CD4-positive, alpha-beta T cell treated with Interleukin-1 beta for 1 hour (primary cell): ENCODE measurements around the gene TMPRSS15.
"Not testable (repeated sequence)": the region's sequence is repeated elsewhere in the genome, so short reads cannot be mapped to it uniquely, and the experiment has no call there.

Experiments used
- DNase-seq, 2 donors: peaks; one replicate each; pipeline ENCODE4 v3.0.0-alpha.2; 2020 to 2022

The TMPRSS15 gene

DNA sequence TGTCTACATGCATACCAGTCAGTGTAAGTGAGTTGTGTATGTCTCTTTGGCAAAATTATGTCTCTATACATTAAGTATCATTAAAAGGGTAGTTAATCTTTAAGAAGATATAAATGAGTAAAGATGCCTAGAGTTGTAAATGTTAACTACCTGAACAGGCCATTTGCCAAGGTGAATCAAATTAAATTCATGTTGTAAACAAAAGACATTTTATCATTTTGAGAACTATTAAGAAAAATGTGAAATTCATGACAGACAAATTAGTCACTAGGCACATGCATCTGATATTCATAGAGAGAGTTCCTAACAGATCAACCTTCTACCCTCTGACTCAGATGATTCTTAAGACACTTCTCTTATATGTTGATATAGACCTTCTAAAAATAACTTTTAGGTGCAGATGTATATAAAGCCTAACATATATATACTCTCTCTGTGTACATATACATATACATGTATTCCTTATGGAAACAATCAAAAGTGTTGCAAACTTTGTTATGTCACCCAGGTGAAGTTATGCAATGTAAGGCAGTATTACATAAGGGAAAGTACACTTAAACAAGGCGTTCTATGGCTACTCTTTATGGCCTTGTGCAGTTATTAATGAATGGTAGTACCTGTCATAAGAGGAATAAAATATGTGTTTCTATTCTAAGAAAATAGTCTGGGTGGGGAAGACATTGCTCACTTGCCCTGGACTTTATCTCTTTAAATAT lies at the start of gene TMPRSS15:
TMPRSS15 (minus strand) TSS at position 51 of the 716 bp plus-strand sequence. CDS start 163 bp downstream, outside the sequence.
- no peak for DNase-seq

DNA sequence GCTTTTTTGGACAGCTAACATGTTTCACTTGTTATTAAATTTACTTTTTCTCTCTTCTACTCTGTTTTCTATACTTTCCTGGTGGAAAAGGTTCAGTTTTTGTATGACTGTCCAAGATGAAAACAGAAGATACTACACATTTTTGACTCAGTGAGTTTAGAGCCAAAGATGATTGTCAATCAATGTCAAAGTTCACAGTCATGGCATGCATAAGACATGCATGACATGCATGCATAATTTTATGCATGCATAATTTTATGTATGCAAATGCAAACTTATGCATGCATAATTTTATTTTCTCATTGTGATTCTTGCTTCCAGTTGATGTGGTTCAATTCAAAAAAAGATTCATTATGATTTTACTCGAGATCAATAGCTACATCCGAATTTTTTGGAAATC lies 48.1 kb upstream of the TMPRSS15 start:
- DNase-seq: no peak

DNA sequence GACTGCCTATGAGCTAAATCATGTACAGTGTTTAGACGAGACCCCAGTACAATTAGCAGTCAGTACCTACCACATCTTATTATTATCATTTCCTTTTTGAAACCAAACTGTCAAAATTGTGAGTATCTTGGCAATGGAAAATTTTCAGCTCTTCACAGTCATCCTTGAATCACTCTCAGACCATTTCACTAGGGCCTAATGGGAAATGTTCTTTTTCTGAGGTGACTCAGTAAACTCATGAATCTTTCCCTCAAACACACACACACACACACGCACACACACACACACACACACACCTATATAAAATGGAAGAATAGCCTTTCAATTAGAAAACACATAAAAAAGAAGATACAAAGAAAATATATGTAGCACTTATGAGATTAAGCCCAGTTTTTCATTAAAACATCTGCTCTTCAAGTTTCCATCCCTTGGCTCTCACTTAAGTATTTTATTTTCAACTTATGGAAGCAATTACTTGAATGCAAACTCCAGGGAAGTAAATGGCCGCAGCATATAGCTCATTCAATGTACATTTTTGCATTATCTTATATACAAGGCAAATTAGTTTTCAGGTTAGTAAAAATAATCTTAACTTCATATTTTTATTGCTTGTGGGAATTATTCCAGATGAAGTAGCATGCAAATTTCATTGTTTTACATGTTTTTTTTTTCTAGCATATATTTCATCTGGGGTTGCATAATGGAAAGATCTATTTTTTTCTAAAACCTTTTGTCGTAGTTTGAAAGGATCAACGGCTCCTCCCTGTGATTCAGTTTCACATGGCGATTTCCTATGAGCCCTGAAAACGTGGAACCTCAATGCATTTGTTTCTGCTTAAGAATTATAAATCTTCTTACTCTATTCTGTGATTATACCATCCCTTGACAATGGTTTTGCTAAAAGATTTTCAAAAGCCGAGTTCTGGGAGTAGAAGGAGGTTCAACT lies 46.3 kb upstream of the TMPRSS15 start:
- DNase-seq: no peak

DNA sequence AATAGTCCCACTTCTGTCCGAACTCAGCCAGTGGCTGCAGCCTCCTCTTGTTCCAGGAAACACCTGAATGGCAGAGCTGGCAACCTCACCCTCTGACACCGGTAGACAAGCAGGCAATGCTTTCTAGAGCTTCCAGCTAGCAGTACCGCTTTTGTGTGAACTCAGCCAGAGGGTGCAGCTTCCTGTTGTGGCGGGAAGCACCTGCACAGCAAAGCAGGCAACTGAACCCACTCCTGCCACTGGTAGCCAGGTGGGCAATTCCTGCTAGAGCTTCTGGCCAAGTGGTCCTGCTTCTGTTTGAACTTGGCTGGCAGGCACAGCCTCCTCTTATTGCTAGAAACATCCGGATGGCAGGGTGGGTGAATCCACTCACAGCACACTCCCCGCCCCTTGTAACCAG lies 40.1 kb upstream of the TMPRSS15 start:
- peak in 1 of 2 donors; percentile 57 for DNase-seq

DNA sequence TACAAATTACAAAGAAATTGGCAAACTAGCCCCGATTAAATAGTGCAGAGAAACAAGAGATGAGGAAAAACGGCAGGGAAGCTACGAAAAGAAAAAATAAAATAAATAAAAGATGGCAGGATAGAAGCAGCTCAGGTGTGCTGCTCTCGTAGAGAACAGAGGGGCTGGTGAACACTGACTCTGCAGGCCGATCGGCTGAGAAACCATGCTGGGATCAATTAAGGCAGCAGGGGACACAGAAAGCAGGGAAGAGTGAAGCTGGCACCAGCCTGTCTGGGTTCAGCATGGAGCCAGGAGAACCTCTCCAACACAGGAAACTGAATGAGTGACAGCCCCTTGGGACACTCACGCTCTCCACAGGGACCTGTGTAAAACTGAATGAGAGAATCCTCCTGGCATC lies 39.5 kb upstream of the TMPRSS15 start:
- no peak for DNase-seq

DNA sequence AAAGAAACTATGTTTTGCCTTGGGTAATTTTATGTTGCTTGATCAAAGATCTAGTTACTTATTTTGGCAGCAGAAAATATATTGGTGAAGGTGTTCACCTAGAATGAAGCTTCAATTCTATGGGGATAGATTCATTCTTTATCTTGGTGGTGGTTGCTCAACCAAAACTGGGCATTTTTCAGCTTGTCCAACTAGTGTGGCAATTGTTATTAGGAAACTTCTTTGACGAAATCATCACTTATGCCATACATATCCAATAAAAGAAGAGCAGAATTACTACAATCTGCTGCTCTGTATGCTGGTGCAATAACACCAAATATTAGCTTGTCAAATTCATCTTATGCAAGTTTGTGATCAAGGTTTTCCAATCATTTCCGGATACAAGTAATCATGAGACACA lies 26.8 kb upstream of the TMPRSS15 start:
- DNase-seq: no peak

DNA sequence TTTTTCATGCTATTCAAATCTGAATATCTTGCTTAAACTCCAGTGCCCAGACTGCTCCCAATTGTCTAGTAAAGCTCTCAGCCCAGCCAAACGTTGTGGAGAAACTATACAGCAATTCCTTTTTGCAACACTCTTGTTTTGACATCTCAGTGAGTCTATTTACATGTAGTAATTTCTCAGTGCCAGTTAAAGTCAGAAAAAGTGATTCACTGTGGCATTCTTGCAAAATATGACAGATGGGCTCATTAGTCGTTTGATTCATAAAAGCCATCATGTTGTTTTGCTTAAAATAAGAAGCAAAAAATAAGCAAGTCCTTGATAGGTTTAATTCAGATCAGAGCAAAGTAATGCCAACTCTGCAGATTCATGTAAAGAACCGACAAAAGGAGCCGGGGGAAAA lies 20.7 kb upstream of the TMPRSS15 start:
- DNase-seq: no peak

DNA sequence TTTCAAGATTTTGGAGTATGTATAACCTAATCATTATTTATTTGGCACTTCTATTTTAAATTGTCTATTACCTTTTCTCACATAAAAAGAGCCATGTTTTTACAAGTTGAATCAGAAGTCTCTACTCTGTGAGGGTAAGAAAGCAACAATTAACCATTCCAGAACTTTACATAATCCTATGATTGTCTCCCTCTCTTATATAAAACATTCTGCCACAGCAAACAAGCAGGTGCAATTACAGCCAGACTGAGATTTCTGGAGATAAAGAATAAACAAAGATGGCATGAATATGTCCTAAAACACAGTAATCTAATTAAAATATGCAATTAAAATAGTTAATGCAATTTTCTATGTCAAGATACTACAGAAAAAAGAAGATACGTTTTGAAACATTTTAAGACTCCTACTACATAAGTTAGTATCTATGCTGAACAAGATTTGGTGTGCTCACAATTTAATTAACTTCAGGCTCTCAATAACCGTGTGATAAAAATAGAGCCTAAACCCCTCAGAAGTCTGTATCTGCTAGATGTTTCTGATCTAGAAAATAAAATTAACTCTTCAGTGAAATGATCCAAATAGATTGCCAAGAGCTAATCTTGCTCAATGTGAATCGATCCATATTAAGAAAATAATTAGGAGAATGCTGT lies 13.7 kb upstream of the TMPRSS15 start:
- no peak for DNase-seq

DNA sequence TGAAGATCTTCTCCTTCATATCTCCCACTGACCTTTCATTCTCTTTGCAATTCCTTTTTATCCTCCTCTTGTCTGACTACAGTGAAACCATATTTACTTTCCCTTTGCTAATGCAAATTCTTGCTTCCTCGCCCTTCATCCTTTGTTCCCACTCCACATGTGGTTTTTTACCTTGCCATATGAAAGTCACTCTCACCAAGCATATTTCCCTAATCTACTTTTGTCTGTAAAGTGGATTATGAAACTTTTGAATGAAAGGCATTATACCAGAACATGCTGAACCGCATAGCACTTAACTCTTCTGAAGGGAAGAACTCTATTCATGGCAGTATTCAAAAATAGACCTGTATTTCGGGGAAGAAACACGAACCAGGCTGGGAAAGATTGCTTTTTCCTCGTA lies 8.0 kb upstream of the TMPRSS15 start:
- no peak for DNase-seq

DNA sequence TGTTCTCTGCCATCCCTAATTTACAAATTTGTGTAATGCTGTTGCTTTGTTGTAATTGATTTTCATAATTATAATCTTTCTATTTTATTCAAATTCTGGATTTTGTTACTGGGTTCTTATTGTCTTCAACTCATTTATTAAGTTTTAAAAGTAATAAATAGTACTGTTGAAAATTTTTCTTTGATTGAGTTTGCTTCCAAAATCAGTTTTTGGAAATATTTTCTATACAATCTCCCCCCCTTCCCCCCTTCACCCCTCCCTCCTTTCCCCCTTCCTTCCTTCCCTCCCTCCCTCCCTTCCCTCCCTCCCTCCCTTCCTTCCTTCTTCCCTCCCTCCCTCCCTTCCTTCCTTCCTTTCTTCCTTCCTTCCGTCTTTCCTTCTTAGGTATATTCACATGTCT lies 6.0 kb upstream of the TMPRSS15 start:
- DNase-seq: no peak

DNA sequence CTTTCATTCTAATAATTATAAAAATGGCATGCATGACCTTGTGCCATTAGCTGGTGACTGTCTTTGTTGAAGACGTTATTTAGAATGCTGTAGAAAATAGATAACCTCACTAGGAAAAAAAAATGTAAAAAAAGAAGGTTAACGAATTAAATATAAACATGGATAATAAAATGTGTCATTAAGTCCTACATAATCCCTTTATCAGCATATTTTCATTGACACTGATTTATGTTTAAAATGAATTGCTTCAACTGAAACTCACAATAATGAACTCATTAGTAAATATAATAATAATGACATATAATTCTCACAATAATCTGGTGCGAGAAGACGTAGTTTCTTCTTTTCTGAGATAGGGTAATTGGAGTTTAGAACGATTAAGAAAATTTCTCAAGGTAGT lies 4.7 kb downstream of the TMPRSS15 start:
- no peak for DNase-seq

DNA sequence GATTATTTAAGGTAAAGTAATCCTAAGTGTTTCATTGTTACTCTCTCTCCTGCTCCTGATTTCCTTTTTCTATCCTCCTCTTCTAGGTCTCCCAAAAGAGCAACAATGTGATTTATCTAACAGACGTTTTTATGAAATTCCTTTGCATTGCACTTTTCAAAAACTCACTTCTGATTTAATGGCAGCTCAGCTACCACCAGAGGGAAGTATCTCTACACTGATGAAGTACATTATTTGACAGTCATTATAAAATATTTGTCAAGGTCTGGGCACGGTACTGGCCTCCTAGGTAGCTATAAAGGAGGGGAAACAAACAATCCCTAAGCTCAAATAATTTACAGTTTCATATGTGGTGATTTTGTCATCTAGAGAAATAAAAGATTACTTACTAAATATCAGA lies 15.6 kb downstream of the TMPRSS15 start:
- no peak for DNase-seq

DNA sequence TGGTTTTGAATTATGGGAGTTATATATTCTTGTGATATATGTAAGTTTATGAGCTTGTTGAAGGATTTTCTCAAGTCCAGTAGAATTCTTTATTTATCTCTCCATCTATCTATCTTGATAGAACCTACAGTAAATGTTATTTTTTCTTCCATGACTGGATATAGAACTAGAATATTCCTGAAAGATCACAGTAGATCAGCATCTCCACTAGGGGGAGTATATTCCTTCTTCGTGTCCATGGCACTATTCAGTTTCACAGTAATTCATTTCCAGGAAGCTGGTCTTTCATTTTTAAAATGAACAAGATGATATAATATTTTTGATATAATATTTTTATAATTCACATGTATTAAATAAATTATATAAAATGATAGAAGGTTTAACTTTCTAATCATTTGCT lies 18.8 kb downstream of the TMPRSS15 start:
- DNase-seq: no peak

DNA sequence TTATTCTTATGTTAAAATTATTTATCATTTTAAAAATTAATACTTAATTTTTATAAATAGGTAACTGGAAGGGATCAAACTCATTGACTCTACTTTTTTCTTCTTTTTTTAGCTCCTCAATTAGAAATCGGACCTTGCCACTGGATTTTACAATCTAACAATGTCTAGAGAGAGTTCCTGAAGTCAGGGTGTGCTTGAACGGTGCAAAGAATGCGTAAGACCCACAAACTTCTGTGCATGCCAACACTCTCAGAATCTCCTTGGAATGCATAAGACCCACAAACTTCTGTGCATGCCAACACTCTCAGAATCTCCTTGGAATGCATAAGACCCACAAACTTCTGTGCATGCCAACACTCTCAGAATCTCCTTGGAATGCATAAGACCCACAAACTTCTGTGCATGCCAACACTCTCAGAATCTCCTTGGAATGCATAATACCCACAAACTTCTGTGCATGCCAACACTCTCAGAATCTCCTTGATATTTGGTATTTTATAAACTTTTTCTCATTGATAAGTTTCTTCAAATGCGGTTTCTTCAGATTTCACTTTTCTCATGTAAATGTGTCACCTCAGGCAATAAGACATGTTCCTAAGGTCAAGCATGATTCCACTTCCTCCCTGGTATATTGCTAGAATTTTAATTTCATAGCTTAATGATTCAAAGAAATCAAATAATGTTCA lies 20.5 kb downstream of the TMPRSS15 start:
- DNase-seq: not testable (repeated sequence)

DNA sequence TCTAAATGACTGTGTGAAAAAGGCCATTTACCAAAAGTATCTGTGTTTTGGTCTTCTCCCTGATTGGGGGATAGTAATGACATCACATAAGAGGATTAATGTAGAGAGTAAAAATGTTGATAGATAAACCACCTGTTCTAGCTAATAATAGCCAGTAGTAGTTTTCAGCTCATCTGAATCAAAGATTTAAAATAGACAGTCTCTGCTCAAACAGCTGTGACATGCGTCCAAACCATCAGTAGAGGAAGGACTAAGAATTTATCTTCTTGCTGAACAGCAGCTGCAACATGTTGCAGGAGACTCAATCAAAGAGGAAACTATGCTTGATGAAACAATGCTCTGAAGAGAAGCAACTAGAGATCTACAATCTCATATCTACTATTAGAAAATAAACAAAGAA lies 21.4 kb downstream of the TMPRSS15 start:
- DNase-seq: no peak

DNA sequence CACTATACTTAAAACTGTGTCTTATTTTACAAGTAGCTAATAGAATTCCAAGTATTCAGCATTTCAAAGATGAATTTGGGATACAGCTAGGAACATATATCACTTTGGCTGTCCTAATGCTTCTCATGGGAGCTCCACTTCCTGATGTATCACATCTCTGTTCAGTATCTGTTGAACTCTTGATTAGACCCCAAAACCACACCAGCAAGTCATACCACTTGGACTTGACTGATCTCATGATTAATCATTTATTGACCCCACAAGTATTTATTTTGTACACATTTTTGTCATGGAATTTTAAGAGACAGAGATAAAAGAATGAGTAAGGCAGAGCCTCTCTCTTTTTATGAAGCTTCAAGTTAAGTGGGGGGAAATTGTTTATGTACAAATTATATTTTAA lies 30.0 kb downstream of the TMPRSS15 start:
- no peak for DNase-seq

DNA sequence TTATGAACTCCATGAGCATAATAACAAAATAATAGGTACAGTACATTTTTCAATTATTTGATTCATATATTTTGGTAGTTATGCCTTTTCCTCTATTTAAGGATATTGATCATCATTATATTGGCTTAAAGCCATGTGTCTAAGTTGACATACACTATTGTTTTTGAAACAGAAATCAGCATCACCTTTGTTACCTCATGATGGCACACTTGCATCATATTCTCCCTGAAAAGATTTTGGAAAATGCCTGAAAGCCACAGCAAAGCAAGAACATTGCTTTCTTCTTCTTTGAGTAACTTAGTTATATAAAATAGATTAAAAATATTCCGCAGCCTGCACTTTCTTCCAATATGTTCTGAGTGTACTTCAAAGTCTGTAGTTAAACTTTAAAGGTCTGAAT lies 33.3 kb downstream of the TMPRSS15 start:
- DNase-seq: no peak

DNA sequence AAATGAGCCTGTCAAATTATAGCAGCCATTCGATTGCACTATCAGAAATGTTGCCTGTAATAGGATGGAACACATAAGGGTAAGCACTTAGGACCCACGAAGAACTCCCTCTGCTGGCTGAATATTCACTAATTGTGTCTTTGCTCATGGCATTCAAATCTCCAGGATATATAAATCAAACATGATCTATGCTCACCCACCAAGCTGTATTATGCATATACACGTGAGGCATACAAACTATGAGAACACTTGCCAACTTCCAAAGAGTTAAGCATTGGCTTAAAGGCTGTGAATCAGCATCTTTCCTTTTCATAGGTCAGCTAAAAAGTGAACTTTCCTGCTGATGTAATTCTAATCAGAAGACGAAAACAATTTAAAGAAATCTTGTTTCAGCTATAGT lies 34.5 kb downstream of the TMPRSS15 start:
- DNase-seq: no peak

DNA sequence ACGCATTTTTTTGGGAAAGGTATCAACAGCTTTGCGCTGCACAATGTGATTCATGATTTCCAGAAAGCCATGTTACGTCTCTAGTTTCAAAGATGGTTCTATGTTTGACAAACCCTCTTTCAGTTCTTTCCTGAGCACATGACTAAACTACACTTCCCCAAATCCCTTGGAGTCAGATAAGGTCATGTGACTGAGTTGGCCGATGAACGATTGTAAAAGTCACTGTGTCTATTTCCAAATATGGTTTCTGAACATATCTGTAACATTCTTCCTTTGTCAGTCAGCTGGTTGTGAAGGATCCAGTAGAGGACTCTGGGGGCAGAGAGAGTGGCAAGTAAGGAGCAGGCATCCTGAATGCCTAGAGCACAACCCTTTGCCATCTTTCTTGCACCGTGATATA lies 35.4 kb downstream of the TMPRSS15 start:
- DNase-seq: no peak

DNA sequence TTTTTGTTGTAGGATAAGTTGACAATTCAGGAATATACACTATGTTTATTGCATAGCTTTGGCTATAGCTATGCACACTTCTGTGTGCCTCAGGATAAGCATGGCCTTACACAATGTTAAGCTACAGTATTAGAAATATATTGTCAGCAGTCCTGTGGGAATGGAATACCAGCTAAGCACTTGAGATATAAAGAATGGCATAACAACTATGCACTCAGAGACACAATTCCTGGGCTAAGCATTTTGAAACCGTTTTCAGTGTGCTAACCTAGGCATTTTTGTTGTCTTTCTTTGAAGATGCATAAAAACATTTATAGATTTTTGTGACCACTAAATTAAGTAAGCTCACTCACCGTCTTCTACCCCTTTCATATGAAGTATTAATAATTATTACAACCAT lies 46.8 kb downstream of the TMPRSS15 start:
- DNase-seq: no peak

DNA sequence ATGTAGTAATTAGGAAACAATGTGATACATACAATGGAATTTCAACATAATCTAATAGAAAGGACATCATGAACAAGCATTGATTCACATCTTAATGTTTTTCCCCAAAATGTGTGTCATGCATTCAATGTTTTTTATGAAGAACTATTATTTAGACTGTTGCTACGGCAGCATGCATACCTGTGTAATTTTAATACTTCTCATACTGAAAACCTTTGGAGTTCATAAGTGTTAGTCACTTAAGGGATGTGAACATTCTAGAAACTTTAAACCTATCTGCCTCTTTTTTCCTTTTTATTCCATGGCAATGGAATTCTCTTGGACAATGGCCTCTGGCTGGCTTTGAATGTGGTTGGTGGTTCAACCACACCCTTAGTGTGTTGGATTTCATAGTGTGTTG lies 48.6 kb downstream of the TMPRSS15 start:
- no peak for DNase-seq

DNA sequence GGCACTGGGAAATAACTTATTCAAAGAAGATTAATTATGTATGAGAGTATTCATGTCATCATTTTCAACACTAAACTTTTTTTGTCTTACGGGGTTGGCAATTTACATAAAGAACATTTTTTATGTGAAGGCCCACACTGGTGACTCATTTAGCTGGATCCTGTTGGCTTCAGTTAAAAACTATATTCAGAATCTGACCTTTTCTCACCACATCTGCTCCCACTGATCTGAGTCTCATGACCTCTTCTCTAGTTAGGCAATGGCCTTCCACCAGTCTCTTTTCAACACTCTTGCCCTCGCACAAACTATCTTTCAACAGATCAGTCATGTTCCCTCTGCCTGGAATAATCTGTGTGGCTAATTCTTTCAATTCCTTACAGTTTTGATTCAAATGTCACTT lies 53.4 kb downstream of the TMPRSS15 start:
- no peak for DNase-seq

DNA sequence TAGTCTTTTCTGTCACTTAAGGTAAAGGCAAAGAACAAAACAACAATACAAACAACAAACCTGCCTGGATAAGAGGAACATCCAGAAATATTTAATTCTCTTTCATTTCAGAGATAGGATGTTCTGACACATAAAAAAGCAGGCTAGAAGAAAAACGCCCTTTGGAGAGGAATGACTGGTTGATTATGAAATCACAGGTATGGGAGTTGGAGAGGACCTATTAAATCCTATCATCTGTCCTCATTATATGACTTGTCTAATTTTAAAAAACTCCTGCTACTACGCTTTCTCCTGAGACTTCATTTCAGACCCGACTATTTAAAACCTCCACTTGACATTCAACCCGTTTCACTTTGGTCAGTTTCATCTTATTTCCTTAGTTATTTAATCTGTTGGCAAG lies 54.1 kb downstream of the TMPRSS15 start:
- no peak for DNase-seq
